Measurements from ENCODE around the gene ANKHD1. TPM values are rescaled to one million over a fixed set of nuclear protein-coding genes. Genes with fewer than 3 reads are reported as not detected.

The ANKHD1 gene
- total RNA-seq, 3 donors from 2014 or later (not counting 1 experiment from before 2014, with no cell fraction given) = 225 to 239 (median 230) TPM

- Mint-ChIP-seq H3K4me3 (peak overlapping the region; percentile 86), H3K4me1 (peaks cover 37 to 39% of the 10 kb centered on the region in 2 donors), H3K27me3 (ENCODE audit: low read depth in 2 of 2) (no peaks in the 10 kb centered on the region), H3K9me3 (no peaks in the 10 kb centered on the region), H3K27ac (peak overlapping the region; percentile 87 to 95), H3K36me3 (peaks cover 11% of the 10 kb centered on the region)
- intact Hi-C loops (cut with micrococcal nuclease) = loop anchor here (5.0 kb wide), 1 partner anchor 154 kb away; the partner anchor contains the start of gene ZMAT2
- Histone ChIP-seq H3K4me3 (ENCODE audit: low read length) (no peak overlapping the region), H3K27me3 (ENCODE audit: control insufficient read depth, insufficient read depth, low read length) (no peaks in the 10 kb centered on the region), H3K36me3 (ENCODE audit: control insufficient read depth, insufficient read depth, low read length) (peaks cover 32% of the 10 kb centered on the region), H3K4me1 (ENCODE audit: control insufficient read depth, insufficient read depth, low read length) (peaks cover 30% of the 10 kb centered on the region), H3K9me3 (ENCODE audit: control insufficient read depth, insufficient read depth, low read length) (no peaks in the 10 kb centered on the region), H3K27ac (ENCODE audit: low read length) (no peak overlapping the region)
- no peak for ATAC-seq
- no peak for TF ChIP-seq CTCF (IDR thresholded peaks at IDR 0.05)
- no peak for DNase-seq
- 98% methylated on average over 7 of the region's 7 CpGs for WGBS (ENCODE audit: insufficient coverage)
Observed at GRCh38 chr5:140548791-140549190, 147.2 kb downstream of the ANKHD1 start.

DNA sequence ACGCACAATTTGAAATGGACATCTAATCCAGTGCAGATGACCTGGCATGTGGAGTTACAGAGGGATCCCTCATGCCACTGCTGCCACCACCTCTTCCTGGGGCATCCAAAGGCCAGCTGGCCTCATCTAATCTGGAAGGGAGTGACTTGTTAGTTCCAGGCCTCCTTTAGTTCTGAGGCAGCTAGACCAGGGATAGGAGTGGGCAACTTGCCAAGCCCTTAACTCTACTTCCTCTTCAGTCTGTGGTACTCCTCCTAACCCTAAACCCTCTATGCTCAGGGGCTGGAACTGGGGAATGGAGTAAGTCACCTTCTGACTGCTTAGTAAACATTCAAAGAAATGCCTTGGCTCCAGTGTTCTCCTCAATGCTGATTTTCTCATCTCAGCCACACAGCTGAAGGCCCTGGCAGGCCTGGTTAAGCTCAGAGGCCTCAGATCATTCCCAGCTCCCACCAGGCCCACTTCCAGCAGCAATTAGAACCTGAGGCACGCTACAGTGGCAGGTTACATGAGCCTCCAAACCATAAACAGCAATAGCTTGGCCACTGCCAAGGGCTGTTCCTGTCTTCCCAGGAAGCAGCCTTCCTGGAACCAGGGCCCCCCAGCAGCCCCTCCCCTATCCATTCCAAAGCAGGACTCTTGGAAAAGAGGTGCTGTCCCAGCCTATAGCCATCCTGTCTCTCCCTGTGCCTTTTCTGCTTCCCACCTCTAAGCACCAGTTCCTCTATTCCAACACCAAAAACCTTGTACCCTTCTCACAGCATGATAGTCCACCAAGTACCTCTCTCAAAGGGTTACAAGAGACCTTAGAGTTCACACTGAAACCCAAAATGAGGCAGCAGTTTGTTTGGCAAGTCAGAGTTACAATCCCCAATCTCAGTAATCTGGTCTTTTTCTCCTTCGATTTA is 147.9 kb downstream of the ANKHD1 start:
- intact Hi-C loops (cut with micrococcal nuclease) = loop anchor here (5.0 kb wide), 1 partner anchor 153 kb away; the partner anchor contains the start of gene ZMAT2
- Histone ChIP-seq H3K27ac (ENCODE audit: low read length) (no peak overlapping the region), H3K4me1 (ENCODE audit: control insufficient read depth, insufficient read depth, low read length) (peaks cover 30% of the 10 kb centered on the region), H3K9me3 (ENCODE audit: control insufficient read depth, insufficient read depth, low read length) (no peaks in the 10 kb centered on the region), H3K4me3 (ENCODE audit: low read length) (no peak overlapping the region), H3K36me3 (ENCODE audit: control insufficient read depth, insufficient read depth, low read length) (peaks cover 32% of the 10 kb centered on the region), H3K27me3 (ENCODE audit: control insufficient read depth, insufficient read depth, low read length) (no peaks in the 10 kb centered on the region)
- Mint-ChIP-seq H3K36me3 (peaks cover 11% of the 10 kb centered on the region), H3K4me1 (peaks cover 42 to 46% of the 10 kb centered on the region in 2 donors), H3K27ac (peak overlapping the region; percentile 87 to 95), H3K27me3 (ENCODE audit: low read depth in 2 of 2) (no peaks in the 10 kb centered on the region), H3K4me3 (peak overlapping the region; percentile 40), H3K9me3 (no peaks in the 10 kb centered on the region)
- DNase-seq = peak in 1 of 2 donors; percentile 49
- no peak for ATAC-seq
- no peak for TF ChIP-seq CTCF (IDR thresholded peaks at IDR 0.05)
- 100% methylated on average over 3 of the region's 3 CpGs for WGBS (ENCODE audit: insufficient coverage)

GRCh38 chr5:140550147-140551079 is 148.8 kb downstream of the ANKHD1 start:
- peaks cover 32% of the 10 kb centered on the region for H3K36me3 ChIP-seq (ENCODE audit: control insufficient read depth, insufficient read depth, low read length)
- H3K4me1 ChIP-seq (ENCODE audit: control insufficient read depth, insufficient read depth, low read length) = peaks cover 31% of the 10 kb centered on the region
- H3K9me3 Mint-ChIP-seq = no peaks in the 10 kb centered on the region
- no peaks in the 10 kb centered on the region for H3K9me3 ChIP-seq (ENCODE audit: control insufficient read depth, insufficient read depth, low read length)
- TF ChIP-seq CTCF (IDR thresholded peaks at IDR 0.05) = no peak
- H3K4me1 Mint-ChIP-seq = peaks cover 51 to 55% of the 10 kb centered on the region in 2 donors
- WGBS (ENCODE audit: insufficient coverage) = 91% methylated on average over 9 of the region's 11 CpGs
- peaks cover 11% of the 10 kb centered on the region for H3K36me3 Mint-ChIP-seq
- intact Hi-C loops (cut with micrococcal nuclease) = no loop called here
- H3K27me3 Mint-ChIP-seq (ENCODE audit: low read depth in 2 of 2) = no peaks in the 10 kb centered on the region
- peak overlapping the region; percentile 17 for H3K4me3 Mint-ChIP-seq
- H3K27me3 ChIP-seq (ENCODE audit: control insufficient read depth, insufficient read depth, low read length) = no peaks in the 10 kb centered on the region
- no peak for DNase-seq
- H3K4me3 ChIP-seq (ENCODE audit: low read length) = no peak overlapping the region
- no peak overlapping the region for H3K27ac ChIP-seq (ENCODE audit: low read length)
- H3K27ac Mint-ChIP-seq = peak overlapping the region; percentile 95 to 96
- ATAC-seq = no peak

Data from natural killer cell (primary cell).